ENCODE measurements around the gene CLEC14A. TPM values are rescaled to one million over a fixed set of nuclear protein-coding genes. Genes with fewer than 3 reads are reported as not detected.

The CLEC14A gene
- polyA plus RNA-seq, 1 donor (not counting 4 experiments of a cell fraction or from before 2014, with no cell fraction given): not detected

DNA sequence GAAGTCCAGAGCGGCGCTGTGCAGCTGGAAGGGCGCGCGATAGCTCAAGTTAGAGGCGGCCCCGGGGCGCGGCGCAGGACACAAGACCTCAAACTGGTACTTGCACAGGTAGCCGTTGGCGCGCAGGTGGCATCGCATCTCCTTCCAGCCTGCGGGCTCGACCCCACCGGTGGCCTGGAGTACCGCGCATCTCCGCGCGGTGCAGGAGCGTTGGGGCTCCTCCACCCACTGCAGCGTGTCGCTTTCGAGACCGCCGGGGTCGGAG lies 553 bp downstream of the CLEC14A start:
- peak overlapping the region; percentile 22 for H3K4me2 ChIP-seq (ENCODE audit: control insufficient read depth, extremely low read depth, insufficient read depth, low read depth, low read length)
- no peaks in the 10 kb centered on the region for H3K4me1 ChIP-seq (ENCODE audit: control insufficient read depth, extremely low read depth, insufficient read depth, low read length)
- H3K27me3 ChIP-seq (ENCODE audit: control insufficient read depth, extremely low read depth, insufficient read depth, low read length): peaks cover 21% of the 10 kb centered on the region
- FAIRE-seq (no peak), DNase-seq (ENCODE audit: low read depth, low spot score) (no peak)
- no peak overlapping the region for H3K4me3 ChIP-seq (ENCODE audit: control insufficient read depth in 2 of 3, extremely low read depth in 1 of 3, insufficient read depth in 2 of 3, low read depth in 1 of 3, low read length in 3 of 3)
- dilution Hi-C loops (cut with MboI; ENCODE audit: extremely low pct_ligation_motif_present, low sequenced_read_pairs): no loop called here
- H3K79me2 ChIP-seq (ENCODE audit: control insufficient read depth, insufficient read depth, low read length): no peaks in the 10 kb centered on the region
- no peaks in the 10 kb centered on the region for H3K9me1 ChIP-seq (ENCODE audit: control insufficient read depth, extremely low read depth, insufficient read depth, low read length)
- H3K9me3 ChIP-seq (ENCODE audit: control insufficient read depth, low read depth, low read length): no peaks in the 10 kb centered on the region
- H3K9ac ChIP-seq (ENCODE audit: control insufficient read depth, extremely low read depth, insufficient read depth, low read length): no peak overlapping the region
- no peaks in the 10 kb centered on the region for H3K36me3 ChIP-seq (ENCODE audit: control insufficient read depth in 2 of 2, extremely low read depth in 1 of 2, insufficient read depth in 2 of 2, low read length in 2 of 2)
- H3K27ac ChIP-seq (ENCODE audit: control insufficient read depth, insufficient read depth, low read length): no peak overlapping the region
- no peaks in the 10 kb centered on the region for H4K20me1 ChIP-seq (ENCODE audit: control insufficient read depth, extremely low read depth, insufficient read depth, low read length)
- TF ChIP-seq, protein P1, sequence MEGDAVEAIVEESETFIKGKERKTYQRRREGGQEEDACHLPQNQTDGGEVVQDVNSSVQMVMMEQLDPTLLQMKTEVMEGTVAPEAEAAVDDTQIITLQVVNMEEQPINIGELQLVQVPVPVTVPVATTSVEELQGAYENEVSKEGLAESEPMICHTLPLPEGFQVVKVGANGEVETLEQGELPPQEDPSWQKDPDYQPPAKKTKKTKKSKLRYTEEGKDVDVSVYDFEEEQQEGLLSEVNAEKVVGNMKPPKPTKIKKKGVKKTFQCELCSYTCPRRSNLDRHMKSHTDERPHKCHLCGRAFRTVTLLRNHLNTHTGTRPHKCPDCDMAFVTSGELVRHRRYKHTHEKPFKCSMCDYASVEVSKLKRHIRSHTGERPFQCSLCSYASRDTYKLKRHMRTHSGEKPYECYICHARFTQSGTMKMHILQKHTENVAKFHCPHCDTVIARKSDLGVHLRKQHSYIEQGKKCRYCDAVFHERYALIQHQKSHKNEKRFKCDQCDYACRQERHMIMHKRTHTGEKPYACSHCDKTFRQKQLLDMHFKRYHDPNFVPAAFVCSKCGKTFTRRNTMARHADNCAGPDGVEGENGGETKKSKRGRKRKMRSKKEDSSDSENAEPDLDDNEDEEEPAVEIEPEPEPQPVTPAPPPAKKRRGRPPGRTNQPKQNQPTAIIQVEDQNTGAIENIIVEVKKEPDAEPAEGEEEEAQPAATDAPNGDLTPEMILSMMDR (optimal IDR thresholded peaks at IDR 0.05 in 1 of 3, IDR thresholded peaks at IDR 0.05 in 1 of 3, conservative IDR thresholded peaks at IDR 0.05 in 1 of 3; ENCODE audit: extremely low read depth in 1 of 3, insufficient read depth in 2 of 3, low read length in 3 of 3): no peak
- TF ChIP-seq EZH2 (IDR thresholded peaks at IDR 0.05; ENCODE audit: low read length): no peak
- H2AFZ ChIP-seq (ENCODE audit: control insufficient read depth, low read length): no peak overlapping the region

DNA sequence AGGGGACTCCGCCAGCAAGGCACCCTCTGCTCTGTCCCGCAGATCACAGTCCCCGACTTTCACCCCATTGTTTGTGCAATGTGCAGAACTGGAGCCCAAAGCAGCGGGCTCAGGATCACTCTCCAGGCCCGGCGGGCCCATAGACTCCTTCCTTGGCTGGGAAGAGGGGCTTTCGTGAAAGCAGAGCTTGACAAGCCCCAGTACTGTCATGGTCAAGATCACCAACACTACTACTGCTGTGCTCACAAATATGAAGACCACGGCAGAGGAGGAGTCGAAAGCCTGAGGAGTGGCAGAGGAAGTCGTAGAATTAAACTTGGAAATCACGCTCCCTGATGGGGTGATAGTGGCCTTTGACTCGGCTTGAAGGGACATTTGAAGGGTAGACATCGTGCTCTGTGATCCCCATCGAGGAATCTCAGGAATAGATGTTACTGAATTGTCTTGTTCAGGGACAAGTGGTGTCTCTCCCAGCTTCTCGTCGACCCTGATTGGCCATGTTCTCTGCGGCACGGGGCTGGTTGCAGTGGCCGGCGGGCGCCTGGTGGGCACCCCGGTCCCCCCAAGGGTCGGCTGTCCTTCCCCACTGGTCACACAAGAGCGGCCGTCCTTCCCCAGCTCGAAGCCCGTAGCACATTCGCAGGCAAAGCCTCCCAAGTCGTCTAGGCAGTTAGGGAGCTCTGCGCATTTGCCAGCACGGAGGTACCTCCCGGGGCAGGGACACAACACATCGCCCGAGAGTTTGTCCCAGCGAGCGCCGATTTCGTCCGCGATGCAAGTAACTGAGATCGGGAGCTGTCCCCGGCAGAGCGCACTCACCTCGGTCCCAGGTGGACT lies 1.1 kb downstream of the CLEC14A start:
- H3K27ac ChIP-seq (ENCODE audit: control insufficient read depth, insufficient read depth, low read length): no peak overlapping the region
- dilution Hi-C loops (cut with MboI; ENCODE audit: extremely low pct_ligation_motif_present, low sequenced_read_pairs): no loop called here
- peak overlapping the region; percentile 22 for H3K4me2 ChIP-seq (ENCODE audit: control insufficient read depth, extremely low read depth, insufficient read depth, low read depth, low read length)
- peaks cover 21% of the 10 kb centered on the region for H3K27me3 ChIP-seq (ENCODE audit: control insufficient read depth, extremely low read depth, insufficient read depth, low read length)
- no peaks in the 10 kb centered on the region for H3K9me3 ChIP-seq (ENCODE audit: control insufficient read depth, low read depth, low read length)
- no peaks in the 10 kb centered on the region for H4K20me1 ChIP-seq (ENCODE audit: control insufficient read depth, extremely low read depth, insufficient read depth, low read length)
- DNase-seq (ENCODE audit: low read depth, low spot score) (no peak), FAIRE-seq (no peak)
- TF ChIP-seq, protein P1 (optimal IDR thresholded peaks at IDR 0.05 in 1 of 3, IDR thresholded peaks at IDR 0.05 in 1 of 3, conservative IDR thresholded peaks at IDR 0.05 in 1 of 3; ENCODE audit: extremely low read depth in 1 of 3, insufficient read depth in 2 of 3, low read length in 3 of 3): no peak
- peak; percentile 32 for TF ChIP-seq EZH2 (IDR thresholded peaks at IDR 0.05; ENCODE audit: low read length)
- no peak overlapping the region for H3K4me3 ChIP-seq (ENCODE audit: control insufficient read depth in 2 of 3, extremely low read depth in 1 of 3, insufficient read depth in 2 of 3, low read depth in 1 of 3, low read length in 3 of 3)
- H3K4me1 ChIP-seq (ENCODE audit: control insufficient read depth, extremely low read depth, insufficient read depth, low read length): no peaks in the 10 kb centered on the region
- no peak overlapping the region for H3K9ac ChIP-seq (ENCODE audit: control insufficient read depth, extremely low read depth, insufficient read depth, low read length)
- no peaks in the 10 kb centered on the region for H3K36me3 ChIP-seq (ENCODE audit: control insufficient read depth in 2 of 2, extremely low read depth in 1 of 2, insufficient read depth in 2 of 2, low read length in 2 of 2)
- H3K79me2 ChIP-seq (ENCODE audit: control insufficient read depth, insufficient read depth, low read length): no peaks in the 10 kb centered on the region
- H3K9me1 ChIP-seq (ENCODE audit: control insufficient read depth, extremely low read depth, insufficient read depth, low read length): no peaks in the 10 kb centered on the region
- H2AFZ ChIP-seq (ENCODE audit: control insufficient read depth, low read length): no peak overlapping the region

All from keratinocyte (primary cell).